Left ventricle myocardium inferior (tissue), 1 donor: Measurements from ENCODE around the gene NR6A1. TPM values are rescaled to one million over a fixed set of nuclear protein-coding genes. Genes with fewer than 3 reads are reported as not detected.
"Not testable (repeated sequence)": the region's sequence is repeated elsewhere in the genome, so short reads cannot be mapped to it uniquely, and the experiment has no call there.

ENCODE experiments used
- DNase-seq: peaks from one replicate; pipeline ENCODE4 v3.0.0-alpha.2; 2020
- H3K27ac ChIP-seq: fragments of 200-600 bp; replicated peaks from 2 replicates; pipeline ENCODE4 v1.8.0; 2021
- H3K27me3 ChIP-seq: fragments of 200-600 bp; 2 replicates; pipeline ENCODE4 v1.8.0; 2021; ENCODE audit warnings: low read depth
- H3K36me3 ChIP-seq: fragments of 200-600 bp; 2 replicates; pipeline ENCODE4 v1.8.0; 2021
- H3K4me1 ChIP-seq: fragments of 200-600 bp; 2 replicates; pipeline ENCODE4 v1.8.0; 2021
- H3K4me3 ChIP-seq: fragments of 200-600 bp; 2 replicates; pipeline ENCODE4 v1.8.0; 2021; ENCODE audit warnings: mild to moderate bottlenecking, moderate library complexity
- H3K9me3 ChIP-seq: fragments of 200-600 bp; replicated peaks from 2 replicates; pipeline ENCODE4 v1.8.0; 2021
- CTCF ChIP-seq: fragments of 200-600 bp; IDR thresholded peaks from 2 replicates; pipeline ENCODE4 v1.8.0; 2021; ENCODE audit warnings: antibody characterized with exemption, mild to moderate bottlenecking, borderline replicate concordance
- intact Hi-C: fragments of 100-400 bp; cut with micrococcal nuclease; formaldehyde crosslinking; loops from one replicate; pipeline ENCODE4 v1.11.0; 2022
- total RNA-seq: library from RNA; stranded (reverse); fragmentation: NEBNext Ultra II Directional; extraction: Animal tissue kit (Norgen Biotek cat#: 25700); gene quantifications from one replicate; pipeline ENCODE4 v1.2.1, GENCODE V29; 2021
- donor health status: DM: no; HTN: yes; CAD: no; lungs with severe emphysema.

NR6A1 gene
- total RNA-seq, 1 donor from 2014 or later: 1.0 TPM

GRCh38 chr9:124741149-124741548 lies 30.0 kb downstream of the NR6A1 start:
- no peak for DNase-seq
- Histone ChIP-seq H3K36me3 (no peaks in the 10 kb centered on the region), H3K27ac (no peak overlapping the region), H3K9me3 (no peaks in the 10 kb centered on the region), H3K4me3 (no peak overlapping the region), H3K27me3 (no peaks in the 10 kb centered on the region), H3K4me1 (peaks cover 8% of the 10 kb centered on the region)
- TF ChIP-seq CTCF: no peak
- intact Hi-C loops: no loop called here

- no peak overlapping the region for H3K27ac ChIP-seq
- H3K4me3 ChIP-seq: no peak overlapping the region
- intact Hi-C loops: no loop called here
- DNase-seq: no peak
- no peaks in the 10 kb centered on the region for H3K36me3 ChIP-seq
- no peaks in the 10 kb centered on the region for H3K9me3 ChIP-seq
- peaks cover 16% of the 10 kb centered on the region for H3K4me1 ChIP-seq
- H3K27me3 ChIP-seq: no peaks in the 10 kb centered on the region
- no peak for TF ChIP-seq CTCF
Observed at GRCh38 chr9:124739360-124739759, 31.8 kb downstream of the NR6A1 start.

GRCh38 chr9:124738075-124738474 lies 33.0 kb downstream of the NR6A1 start:
- DNase-seq, H3K36me3 ChIP-seq, intact Hi-C loops, H3K27me3 ChIP-seq, H3K4me3 ChIP-seq, H3K9me3 ChIP-seq, H3K27ac ChIP-seq: not testable (repeated sequence)
- peaks cover 16% of the 10 kb centered on the region for H3K4me1 ChIP-seq

- no peak for TF ChIP-seq CTCF
- no peak for DNase-seq
- intact Hi-C loops: no loop called here
- Histone ChIP-seq H3K27me3 (no peaks in the 10 kb centered on the region), H3K36me3 (no peaks in the 10 kb centered on the region), H3K4me3 (no peak overlapping the region), H3K4me1 (peaks cover 8% of the 10 kb centered on the region), H3K27ac (no peak overlapping the region), H3K9me3 (no peaks in the 10 kb centered on the region)
Observed at GRCh38 chr9:124735121-124735520, 36.0 kb downstream of the NR6A1 start.

GRCh38 chr9:124734741-124735083 lies 36.4 kb downstream of the NR6A1 start:
- intact Hi-C loops, H3K27ac ChIP-seq, H3K36me3 ChIP-seq, H3K4me3 ChIP-seq, H3K9me3 ChIP-seq, H3K4me1 ChIP-seq, DNase-seq, H3K27me3 ChIP-seq: not testable (repeated sequence)

GRCh38 chr9:124733964-124734740 lies 37.0 kb downstream of the NR6A1 start:
- Histone ChIP-seq H3K4me3 (no peak overlapping the region), H3K4me1 (peaks cover 8% of the 10 kb centered on the region), H3K27ac (no peak overlapping the region), H3K9me3 (no peaks in the 10 kb centered on the region), H3K27me3 (no peaks in the 10 kb centered on the region), H3K36me3 (no peaks in the 10 kb centered on the region)
- intact Hi-C loops: no loop called here
- no peak for DNase-seq
- no peak for TF ChIP-seq CTCF
